Heart right ventricle (tissue), 16 donors: ENCODE results near the gene CCDC85C. TPM values are rescaled to one million over a fixed set of nuclear protein-coding genes. Genes with fewer than 3 reads are reported as not detected.

Source experiments
- ATAC-seq, 8 donors: fragments of 200-7000 bp; cut with Tn5 transposase; one replicate each; pipeline ENCODE4 v1.9.1; 2020; ENCODE audit warnings: mild to moderate bottlenecking in 8 of 8, moderate library complexity in 8 of 8, moderate number of reproducible peaks in 1 of 8
- DNase-seq, 2 donors: peaks; one replicate each; pipeline ENCODE4 v3.0.0-alpha.2; 2020
- H3K27ac ChIP-seq, 10 donors: fragments of 200-600 bp; sonication (generic) in 2 of 10; one replicate each; pipeline versions ENCODE4 v1.5.0 to v1.8.0; 2020 to 2022; ENCODE audit warnings: mild to moderate bottlenecking in 3 of 10
- H3K27me3 ChIP-seq, 7 donors: fragments of 200-600 bp; one replicate each; pipeline ENCODE4 v1.8.0; 2021 to 2022; ENCODE audit warnings: mild to moderate bottlenecking in 2 of 7
- H3K36me3 ChIP-seq, 9 donors: fragments of 200-600 bp; sonication (generic) in 1 of 9; one replicate each; pipeline versions ENCODE4 v1.5.0 to v1.8.0; 2020 to 2022; ENCODE audit warnings: mild to moderate bottlenecking in 2 of 9
- H3K4me1 ChIP-seq, 9 donors: fragments of 200-600 bp; sonication (generic) in 1 of 9; one replicate each; pipeline versions ENCODE4 v1.5.0 to v1.8.0; 2020 to 2022; ENCODE audit warnings: mild to moderate bottlenecking in 4 of 9
- H3K4me3 ChIP-seq, 10 donors: fragments of 200-600 bp; sonication (generic) in 2 of 10; one replicate each; pipeline versions ENCODE4 v1.5.0 to v1.8.0; 2020 to 2022; ENCODE audit warnings: mild to moderate bottlenecking in 7 of 10, moderate library complexity in 2 of 10
- H3K9me3 ChIP-seq, 11 donors: fragments of 200-600 bp in 10 of 11; sonication (generic) in 2 of 11; one replicate each; pipeline versions ENCODE4 v1.5.0 to v1.8.0; 2013 to 2022; ENCODE audit warnings: mild to moderate bottlenecking in 2 of 11, control low read depth in 1 of 11, moderate library complexity in 1 of 11
- CTCF ChIP-seq, 9 donors: fragments of 200-600 bp; sonication (generic) in 2 of 9; IDR thresholded peaks; one replicate each; pipeline versions ENCODE4 v1.5.0 to v1.8.0; 2021 to 2022; ENCODE audit warnings: antibody characterized with exemption in 9 of 9, mild to moderate bottlenecking in 5 of 9, moderate library complexity in 1 of 9
- WGBS, 2 donors: extraction: QIAGEN DNeasy Blood & Tissue Kit; methylation state at CpG; one replicate each; pipeline ENCODE4 v1.1.7; 2013; ENCODE audit warnings: inconsistent platforms in 1 of 2; 5-methylcytosine and 5-hydroxymethylcytosine counted together
- intact Hi-C, 10 donors: fragments of 100-400 bp; cut with DNase I; formaldehyde crosslinking; loops; one replicate each; pipeline versions ENCODE4 v1.11.1 to v1.14.2; 2022
- polyA plus RNA-seq, 2 donors: library from polyadenylated mRNA; stranded (reverse); fragments of 200-250 nt; gene quantifications; one replicate each; pipeline ENCODE4 v1.2.3, GENCODE V29; 2013
- total RNA-seq, 10 donors: library from RNA; stranded (reverse); fragmentation: NEBNext Ultra II Directional in 3 of 10; extraction: Animal tissue kit (Norgen Biotek cat#: 25700) in 3 of 10; gene quantifications; one replicate each; pipeline versions ENCODE4 v1.2.1 to v1.2.4, GENCODE V29; 2021 to 2023
- donor health status: Arrhythmogenic right ventricular cardiomyopathy.
- donor health status: ischemic (EF 13 %, LVEDD 7.1; RV severe dilation, severe dysfunction).
- donor health status: healthy with polysubstance abuse.
- donor health status: DM: no; HTN: yes; CAD: no.
- donor health status: DM: no; HTN: no; CAD: no.
- donor health status: ischemic (EF 25% LVEDD 6.9; RV normal size, moderate dysfunction).
- donor health status: ischemic (EF 25% LVEDD 5.7; RV mildly dilated, moderate dysfunction).
- donor health status: healthy.
- donor health status: DM: yes; HTN: yes; CAD: no.
- donor health status: Ischemic cardiomyopathy.
- donor health status: ischemic (EF 35%, LVEDD 5.7; RV mildly dilated, moderate dysfunction).
- donor health status: nonischemic (EF 11% LVEDD 7.7; RV severe dilation, severe dysfunction).
- donor health status: DM: yes; HTN: yes; CAD: no.
- donor health status: PGD.
- donor health status: ischemic (EF 29% LVEDD 5.4; RV normal size, mild dysfunction).
- donor health status: nonischemic (EF 23%, LVEDD 6.1; RV moderate dilation, normal function).

Gene CCDC85C
- total and polyA plus RNA-seq, 12 donors, result 9.0 to 50.2 (median 31.5) TPM

- H3K27me3 ChIP-seq, result no peaks in the 10 kb centered on the region
- ATAC-seq (no peak), DNase-seq (no peak)
- H3K27ac ChIP-seq, result no peak overlapping the region
- intact Hi-C loops, result no loop called here
- H3K9me3 ChIP-seq, result no peaks in the 10 kb centered on the region
- TF ChIP-seq CTCF (IDR thresholded peaks at IDR 0.05), result no peak
- H3K36me3 ChIP-seq, result no peaks in the 10 kb centered on the region
- WGBS, 2 donors, result 91% methylated on average over 18 of the region's 18 CpGs
- no peak overlapping the region for H3K4me3 ChIP-seq
- peaks cover 0 to 54% (median 28%) of the 10 kb centered on the region in 9 donors for H3K4me1 ChIP-seq
Measured at GRCh38 chr14:99548255-99548654, 55.8 kb downstream of the CCDC85C start.

- peaks cover 0 to 56% (median 32%) of the 10 kb centered on the region in 9 donors for H3K4me1 ChIP-seq
- DNase-seq, result no peak
- intact Hi-C loops, result no loop called here
- no peak overlapping the region for H3K4me3 ChIP-seq
- H3K27me3 ChIP-seq, result no peaks in the 10 kb centered on the region
- no peak overlapping the region for H3K27ac ChIP-seq
- no peak for ATAC-seq
- WGBS, 2 donors, result 61 to 68% methylated on average over 13 of the region's 13 CpGs
- no peaks in the 10 kb centered on the region for H3K36me3 ChIP-seq
- no peaks in the 10 kb centered on the region for H3K9me3 ChIP-seq
- TF ChIP-seq CTCF (IDR thresholded peaks at IDR 0.05), result no peak
Measured at GRCh38 chr14:99546234-99546879, 57.6 kb downstream of the CCDC85C start.

GRCh38 chr14:99545586-99545985 is 58.4 kb downstream of the CCDC85C start:
- no peaks in the 10 kb centered on the region for H3K36me3 ChIP-seq
- H3K9me3 ChIP-seq, result no peaks in the 10 kb centered on the region
- H3K4me3 ChIP-seq, result no peak overlapping the region
- ATAC-seq, result no peak
- no peak for TF ChIP-seq CTCF (IDR thresholded peaks at IDR 0.05)
- H3K27me3 ChIP-seq, result no peaks in the 10 kb centered on the region
- no peak overlapping the region for H3K27ac ChIP-seq
- 82 to 85% methylated on average over 6 of the region's 6 CpGs for WGBS, 2 donors
- intact Hi-C loops, result no loop called here
- H3K4me1 ChIP-seq, result peaks cover 3 to 59% (median 39%) of the 10 kb centered on the region in 9 donors
- no peak for DNase-seq

GRCh38 chr14:99544991-99545390 is 59.0 kb downstream of the CCDC85C start:
- ATAC-seq, result no peak
- Histone ChIP-seq H3K27ac (peak overlapping the region in 1 of 10 donors; percentile 25), H3K9me3 (no peaks in the 10 kb centered on the region), H3K36me3 (no peaks in the 10 kb centered on the region), H3K4me1 (peaks cover 7 to 59% (median 42%) of the 10 kb centered on the region in 9 donors), H3K27me3 (no peaks in the 10 kb centered on the region), H3K4me3 (no peak overlapping the region)
- TF ChIP-seq CTCF (IDR thresholded peaks at IDR 0.05), result no peak
- WGBS, 2 donors, result 43 to 55% methylated on average over 11 of the region's 11 CpGs
- intact Hi-C loops, result loop anchor here in 1 of 10 donors (5.0 kb wide), 1 partner anchor 1023 kb away; no protein-coding TSS in a partner anchor
- no peak for DNase-seq
